Measurements from ENCODE around the gene GNPTAB. TPM values are rescaled to one million over a fixed set of nuclear protein-coding genes. Genes with fewer than 3 reads are reported as not detected.

The GNPTAB gene
- total and polyA plus RNA-seq, 2 of the 13 experiments (the other 11 are each of a cell fraction or from before 2014, with no cell fraction given): 13.6 to 19.4 TPM

GRCh38 chr12:101783150-101783549 lies 47.6 kb downstream of the GNPTAB start:
- Histone ChIP-seq H3K4me1 (ENCODE audit: insufficient read depth, low read length) (peaks cover 8% of the 10 kb centered on the region; the same call in 1 of the 2 replicates), H2AFZ (ENCODE audit: low read length) (no peak overlapping the region), H3K9me3 (ENCODE audit: low read length) (no peaks in the 10 kb centered on the region), H3K9ac (ENCODE audit: insufficient read depth, low read depth, low read length) (no peak overlapping the region), H3K27me3 (ENCODE audit: control insufficient read depth in 1 of 2, insufficient read depth in 2 of 2, low read length in 2 of 2) (no peaks in the 10 kb centered on the region), H4K20me1 (ENCODE audit: insufficient read depth, low read length) (no peaks in the 10 kb centered on the region), H3K79me2 (ENCODE audit: insufficient read depth, low read length) (no peaks in the 10 kb centered on the region), H3K27ac (ENCODE audit: extremely low read length, insufficient read depth, low read length) (no peak overlapping the region), H3K36me3 (replicated peaks in 1 of 2; ENCODE audit: control insufficient read depth in 1 of 2, insufficient read depth in 2 of 2, low read length in 2 of 2) (peaks cover 0 to 1% of the 10 kb centered on the region in 2 experiments; a peak in 2 of 5 replicates), H3K4me3 (replicated peaks in 1 of 3; ENCODE audit: insufficient read depth in 1 of 3, low read depth in 2 of 3, low read length in 3 of 3) (no peak overlapping the region), H3K4me2 (ENCODE audit: low read depth, low read length) (no peak overlapping the region)
- no peak for TF ChIP-seq ISL2 (CRISPR knock-in tag; IDR thresholded peaks at IDR 0.05)
- TF ChIP-seq HNRNPL (IDR thresholded peaks at IDR 0.05; ENCODE audit: low read depth, low read length): no peak
- no peak for TF ChIP-seq MAZ (IDR thresholded peaks at IDR 0.05; ENCODE audit: borderline replicate concordance, low read depth, low read length)
- TF ChIP-seq MAZ (CRISPR knock-in tag; IDR thresholded peaks at IDR 0.05; ENCODE audit: low read depth): no peak
- no peak for TF ChIP-seq ZNF687 (CRISPR knock-in tag; IDR thresholded peaks at IDR 0.05)
- TF ChIP-seq NFYB (CRISPR knock-in tag; IDR thresholded peaks at IDR 0.05): no peak
- no peak for TF ChIP-seq FOSL1 (CRISPR knock-in tag; IDR thresholded peaks at IDR 0.05; ENCODE audit: borderline replicate concordance)
- TF ChIP-seq ETV6 (CRISPR knock-in tag; conservative IDR thresholded peaks at IDR 0.05): no peak
- no peak for TF ChIP-seq ZNF747 (CRISPR knock-in tag; IDR thresholded peaks at IDR 0.05; ENCODE audit: borderline replicate concordance)
- no peak for TF ChIP-seq SMAD9 (CRISPR knock-in tag; IDR thresholded peaks at IDR 0.05)
- no peak for TF ChIP-seq SP2 (CRISPR knock-in tag; IDR thresholded peaks at IDR 0.05)
- TF ChIP-seq, protein P1, sequence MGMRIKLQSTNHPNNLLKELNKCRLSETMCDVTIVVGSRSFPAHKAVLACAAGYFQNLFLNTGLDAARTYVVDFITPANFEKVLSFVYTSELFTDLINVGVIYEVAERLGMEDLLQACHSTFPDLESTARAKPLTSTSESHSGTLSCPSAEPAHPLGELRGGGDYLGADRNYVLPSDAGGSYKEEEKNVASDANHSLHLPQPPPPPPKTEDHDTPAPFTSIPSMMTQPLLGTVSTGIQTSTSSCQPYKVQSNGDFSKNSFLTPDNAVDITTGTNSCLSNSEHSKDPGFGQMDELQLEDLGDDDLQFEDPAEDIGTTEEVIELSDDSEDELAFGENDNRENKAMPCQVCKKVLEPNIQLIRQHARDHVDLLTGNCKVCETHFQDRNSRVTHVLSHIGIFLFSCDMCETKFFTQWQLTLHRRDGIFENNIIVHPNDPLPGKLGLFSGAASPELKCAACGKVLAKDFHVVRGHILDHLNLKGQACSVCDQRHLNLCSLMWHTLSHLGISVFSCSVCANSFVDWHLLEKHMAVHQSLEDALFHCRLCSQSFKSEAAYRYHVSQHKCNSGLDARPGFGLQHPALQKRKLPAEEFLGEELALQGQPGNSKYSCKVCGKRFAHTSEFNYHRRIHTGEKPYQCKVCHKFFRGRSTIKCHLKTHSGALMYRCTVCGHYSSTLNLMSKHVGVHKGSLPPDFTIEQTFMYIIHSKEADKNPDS (CRISPR knock-in tag; IDR thresholded peaks at IDR 0.05): no peak
- no peak for TF ChIP-seq HNF4G (IDR thresholded peaks at IDR 0.05; ENCODE audit: borderline replicate concordance, low read depth, low read length)
- TF ChIP-seq HNF4G (CRISPR knock-in tag; IDR thresholded peaks at IDR 0.05; ENCODE audit: borderline replicate concordance, low read depth): no peak
- TF ChIP-seq ZNF547 (CRISPR knock-in tag; IDR thresholded peaks at IDR 0.05): no peak
- TF ChIP-seq SMARCE1 (IDR thresholded peaks at IDR 0.05; ENCODE audit: borderline replicate concordance): no peak
- TF ChIP-seq ZNF558 (CRISPR knock-in tag; IDR thresholded peaks at IDR 0.05; ENCODE audit: borderline replicate concordance): no peak
- no peak for TF ChIP-seq SRSF1 (optimal IDR thresholded peaks at IDR 0.05; ENCODE audit: low read depth, low read length)
- TF ChIP-seq ZNF546 (CRISPR knock-in tag; conservative IDR thresholded peaks at IDR 0.05): no peak
- BruUV-seq (replicated peaks): no TSS peak
- intact Hi-C loops (cut with micrococcal nuclease; ENCODE audit: unreplicated experiment) (no loop called here), in situ Hi-C loops (cut with HindIII; ENCODE audit: extremely low pct_ligation_motif_present, low pct_unique_long_range_greater_than_20kb) (no loop called here)
- 98% methylated on average over 2 of the region's 2 CpGs for WGBS (ENCODE audit: low lambda C conversion rate)
- CTCF ChIA-PET (ENCODE audit: low intra/inter-chr PET ratio, low total read pairs): no interaction called here
- POLR2A ChIA-PET: no interaction called here
- DNase-seq (ENCODE audit: low spot score) (no peak), FAIRE-seq (no peak), ATAC-seq (no peak)
